Measurements from ENCODE around the gene FAM89B. TPM values are rescaled to one million over a fixed set of nuclear protein-coding genes. Genes with fewer than 3 reads are reported as not detected.

Gene FAM89B
- total RNA-seq, 2 donors from 2014 or later, result 53.3 to 127 TPM

GRCh38 chr11:65617136-65617850 lies 45.0 kb downstream of the FAM89B start:
- ATAC-seq (ENCODE audit: insufficient number of reproducible peaks, low FRiP score, low read depth) (no peak), DNase-seq (ENCODE audit: low spot score) (no peak)
- H3K4me1 ChIP-seq (ENCODE audit: control insufficient read depth in 1 of 2, low read depth in 2 of 2), result peaks cover 22 to 28% of the 10 kb centered on the region in 2 donors
- no peaks in the 10 kb centered on the region for H3K27me3 ChIP-seq (replicated peaks; ENCODE audit: insufficient read depth)
- peaks cover 42% of the 10 kb centered on the region for H3K36me3 ChIP-seq
- H3K27ac ChIP-seq, result no peak overlapping the region
- H3K9me3 ChIP-seq, result no peaks in the 10 kb centered on the region
- TF ChIP-seq CTCF (IDR thresholded peaks at IDR 0.05), result no peak
- H3K4me3 ChIP-seq, result peak overlapping the region; percentile 97

GRCh38 chr11:65617990-65618751 lies 45.8 kb downstream of the FAM89B start:
- DNase-seq (ENCODE audit: low spot score), result no peak
- no peak for ATAC-seq (ENCODE audit: insufficient number of reproducible peaks, low FRiP score, low read depth)
- TF ChIP-seq CTCF (IDR thresholded peaks at IDR 0.05), result no peak
- Histone ChIP-seq H3K4me1 (ENCODE audit: control insufficient read depth in 1 of 2, low read depth in 2 of 2) (peaks cover 13 to 19% of the 10 kb centered on the region in 2 donors), H3K27ac (no peak overlapping the region), H3K27me3 (replicated peaks; ENCODE audit: insufficient read depth) (no peaks in the 10 kb centered on the region), H3K4me3 (no peak overlapping the region), H3K9me3 (no peaks in the 10 kb centered on the region), H3K36me3 (peaks cover 43% of the 10 kb centered on the region)

- TF ChIP-seq CTCF (IDR thresholded peaks at IDR 0.05), result no peak
- DNase-seq (ENCODE audit: low spot score) (no peak), ATAC-seq (ENCODE audit: insufficient number of reproducible peaks, low FRiP score, low read depth) (no peak)
- Histone ChIP-seq H3K4me1 (ENCODE audit: control insufficient read depth in 1 of 2, low read depth in 2 of 2) (peaks cover 11 to 17% of the 10 kb centered on the region in 2 donors), H3K27ac (no peak overlapping the region), H3K36me3 (peaks cover 43% of the 10 kb centered on the region), H3K27me3 (replicated peaks; ENCODE audit: insufficient read depth) (no peaks in the 10 kb centered on the region), H3K9me3 (no peaks in the 10 kb centered on the region), H3K4me3 (no peak overlapping the region)
Observed at GRCh38 chr11:65618763-65619162, 46.4 kb downstream of the FAM89B start.

- ATAC-seq (ENCODE audit: insufficient number of reproducible peaks, low FRiP score, low read depth) (no peak), DNase-seq (ENCODE audit: low spot score) (no peak)
- Histone ChIP-seq H3K4me3 (no peak overlapping the region), H3K27ac (no peak overlapping the region), H3K36me3 (peaks cover 47% of the 10 kb centered on the region), H3K9me3 (no peaks in the 10 kb centered on the region), H3K27me3 (replicated peaks; ENCODE audit: insufficient read depth) (no peaks in the 10 kb centered on the region), H3K4me1 (ENCODE audit: control insufficient read depth in 1 of 2, low read depth in 2 of 2) (peaks cover 11 to 17% of the 10 kb centered on the region in 2 donors)
- TF ChIP-seq CTCF (IDR thresholded peaks at IDR 0.05), result no peak
Observed at GRCh38 chr11:65619281-65619928, 47.1 kb downstream of the FAM89B start.

- DNase-seq (ENCODE audit: low spot score) (no peak), ATAC-seq (ENCODE audit: insufficient number of reproducible peaks, low FRiP score, low read depth) (no peak)
- H3K36me3 ChIP-seq, result peaks cover 59% of the 10 kb centered on the region
- no peak overlapping the region for H3K27ac ChIP-seq
- no peak overlapping the region for H3K4me3 ChIP-seq
- peaks cover 11 to 17% of the 10 kb centered on the region in 2 donors for H3K4me1 ChIP-seq (ENCODE audit: control insufficient read depth in 1 of 2, low read depth in 2 of 2)
- H3K9me3 ChIP-seq, result no peaks in the 10 kb centered on the region
- H3K27me3 ChIP-seq (replicated peaks; ENCODE audit: insufficient read depth), result no peaks in the 10 kb centered on the region
- TF ChIP-seq CTCF (IDR thresholded peaks at IDR 0.05), result no peak
Observed at GRCh38 chr11:65620666-65621065, 48.3 kb downstream of the FAM89B start.
